Right lobe of liver (tissue), 4 donors: ENCODE data around the gene SETDB1.

Experiments used
- CTCF ChIP-seq, 4 donors: fragments of 200-600 bp in 3 of 4; fragments of 450-650 bp in 1 of 4; IDR thresholded peaks; one replicate each; pipeline versions ENCODE4 v1.5.1 to v1.8.0; 2016 to 2022; ENCODE audit warnings: antibody characterized with exemption in 4 of 4, mild to moderate bottlenecking in 2 of 4
- POLR2A ChIP-seq: fragments of 450-650 bp; IDR thresholded peaks from one replicate; pipeline ENCODE4 v1.6.1; 2017; ENCODE audit warnings: antibody characterized with exemption, mild to moderate bottlenecking
- donor health status: DM: no; HTN: no; CAD: no.
- donor health status: DM: no; HTN: no; CAD: no.
- donor health status: DM: no; HTN: yes; CAD: no.

GRCh38 chr1:150906813-150907212, 19.4 kb upstream of the SETDB1 start:
- TF ChIP-seq POLR2A (no peak), CTCF (IDR thresholded peaks at IDR 0.05) (no peak)
